PFSK-1 (cell line): ENCODE results near the gene HS3ST3A1.
A peak's percentile ranks its signal among the peaks of the same experiment; 100 is the strongest.

Experiments used
- FOXP2 ChIP-seq: optimal IDR thresholded peaks from 2 replicates; pipeline ENCODE3; 2011; ENCODE audit warnings: borderline replicate concordance, control low read depth, inconsistent platforms; ENCODE audit not compliant: insufficient read depth; ENCODE audit errors: extremely low read length, extremely low read depth
- POLR2AphosphoS5 ChIP-seq: IDR thresholded peaks from 2 replicates; pipeline ENCODE4 v1.6.1; 2012; ENCODE audit warnings: low read depth, mild to moderate bottlenecking, control low read depth, low read length, moderate library complexity
- SIN3A ChIP-seq: IDR thresholded peaks from 2 replicates; pipeline ENCODE4 v1.6.1; 2012; ENCODE audit warnings: mild to moderate bottlenecking, low read length, moderate library complexity, borderline replicate concordance; ENCODE audit not compliant: insufficient read depth
- TAF1 ChIP-seq: IDR thresholded peaks from 2 replicates; pipeline ENCODE4 v1.6.1; 2012; ENCODE audit warnings: low read length, control low read depth, borderline replicate concordance; ENCODE audit not compliant: insufficient read depth
- TF ChIP-seq, protein P1 (sequence below), 2 experiments: IDR thresholded peaks; 2 replicates each; pipeline versions ENCODE4 v1.6.1 to v1.8.0; 2011 to 2012; ENCODE audit warnings: low read depth in 2 of 2, low read length in 2 of 2, control low read depth in 1 of 2, inconsistent platforms in 1 of 2, mild to moderate bottlenecking in 1 of 2, moderate library complexity in 1 of 2; ENCODE audit not compliant: insufficient read depth in 1 of 2

HS3ST3A1 gene

DNA sequence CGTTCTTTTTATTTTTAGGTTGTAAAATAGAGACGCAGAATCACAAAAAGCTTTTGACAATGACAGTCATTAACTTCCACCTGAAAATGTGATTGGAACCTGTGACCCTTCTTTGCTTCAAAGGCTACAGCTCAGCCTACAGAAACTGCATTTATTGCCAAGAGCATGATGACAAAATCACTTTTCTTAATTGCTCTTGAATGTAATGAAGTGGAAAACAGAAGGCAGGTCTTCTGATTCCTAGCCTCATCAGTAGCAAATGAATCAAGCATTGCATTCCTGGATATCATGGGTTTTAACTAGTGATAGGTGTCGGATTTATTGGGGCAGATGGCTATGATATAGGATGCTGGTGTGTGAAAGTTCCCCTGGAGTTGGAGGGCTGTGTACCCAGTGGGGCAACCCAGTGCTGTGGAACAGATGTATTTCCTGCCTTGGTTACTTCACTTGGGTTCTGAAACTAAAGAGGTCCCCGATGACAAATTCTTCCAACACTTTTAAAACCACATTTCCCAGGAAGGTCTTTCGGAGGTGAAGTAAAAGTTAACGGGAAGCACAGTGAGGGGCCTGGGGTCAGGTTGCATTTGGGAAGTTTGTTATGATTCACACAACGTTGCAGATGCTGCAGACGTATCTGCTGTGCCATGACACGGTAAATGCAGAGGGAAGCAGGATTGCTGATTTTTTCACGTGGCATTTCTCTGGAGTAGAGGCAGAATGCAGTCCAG is 127.5 kb downstream of the HS3ST3A1 start:
- TF ChIP-seq, protein P1, sequence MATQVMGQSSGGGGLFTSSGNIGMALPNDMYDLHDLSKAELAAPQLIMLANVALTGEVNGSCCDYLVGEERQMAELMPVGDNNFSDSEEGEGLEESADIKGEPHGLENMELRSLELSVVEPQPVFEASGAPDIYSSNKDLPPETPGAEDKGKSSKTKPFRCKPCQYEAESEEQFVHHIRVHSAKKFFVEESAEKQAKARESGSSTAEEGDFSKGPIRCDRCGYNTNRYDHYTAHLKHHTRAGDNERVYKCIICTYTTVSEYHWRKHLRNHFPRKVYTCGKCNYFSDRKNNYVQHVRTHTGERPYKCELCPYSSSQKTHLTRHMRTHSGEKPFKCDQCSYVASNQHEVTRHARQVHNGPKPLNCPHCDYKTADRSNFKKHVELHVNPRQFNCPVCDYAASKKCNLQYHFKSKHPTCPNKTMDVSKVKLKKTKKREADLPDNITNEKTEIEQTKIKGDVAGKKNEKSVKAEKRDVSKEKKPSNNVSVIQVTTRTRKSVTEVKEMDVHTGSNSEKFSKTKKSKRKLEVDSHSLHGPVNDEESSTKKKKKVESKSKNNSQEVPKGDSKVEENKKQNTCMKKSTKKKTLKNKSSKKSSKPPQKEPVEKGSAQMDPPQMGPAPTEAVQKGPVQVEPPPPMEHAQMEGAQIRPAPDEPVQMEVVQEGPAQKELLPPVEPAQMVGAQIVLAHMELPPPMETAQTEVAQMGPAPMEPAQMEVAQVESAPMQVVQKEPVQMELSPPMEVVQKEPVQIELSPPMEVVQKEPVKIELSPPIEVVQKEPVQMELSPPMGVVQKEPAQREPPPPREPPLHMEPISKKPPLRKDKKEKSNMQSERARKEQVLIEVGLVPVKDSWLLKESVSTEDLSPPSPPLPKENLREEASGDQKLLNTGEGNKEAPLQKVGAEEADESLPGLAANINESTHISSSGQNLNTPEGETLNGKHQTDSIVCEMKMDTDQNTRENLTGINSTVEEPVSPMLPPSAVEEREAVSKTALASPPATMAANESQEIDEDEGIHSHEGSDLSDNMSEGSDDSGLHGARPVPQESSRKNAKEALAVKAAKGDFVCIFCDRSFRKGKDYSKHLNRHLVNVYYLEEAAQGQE (IDR thresholded peaks at IDR 0.05; ENCODE audit: insufficient read depth in 1 of 2, low read depth in 2 of 2, low read length in 2 of 2) = no peak
- no peak for TF ChIP-seq POLR2AphosphoS5

DNA sequence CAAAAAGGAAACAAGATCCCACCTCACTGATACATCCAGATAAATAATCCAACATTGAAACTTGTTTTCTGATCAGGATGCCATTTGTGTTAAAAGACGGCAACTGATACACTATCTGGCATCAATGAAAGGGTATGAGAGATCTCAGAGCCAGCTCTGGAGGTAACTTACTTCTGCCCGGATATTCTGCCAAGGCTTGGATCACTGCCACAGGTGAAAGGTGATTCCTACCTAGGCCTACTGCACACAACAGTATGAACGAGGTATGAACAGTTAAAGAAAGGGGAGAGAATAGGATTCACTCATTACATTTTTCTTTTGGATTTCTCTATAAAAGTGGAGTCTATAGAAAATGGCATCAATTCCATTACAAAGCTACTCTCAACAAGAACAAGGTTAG is 136.1 kb downstream of the HS3ST3A1 start:
- TF ChIP-seq TAF1 (no peak), SIN3A (no peak), FOXP2 (no peak), POLR2AphosphoS5 (no peak)
- TF ChIP-seq, protein P1 (IDR thresholded peaks at IDR 0.05; ENCODE audit: insufficient read depth in 1 of 2, low read depth in 2 of 2, low read length in 2 of 2) = no peak

DNA sequence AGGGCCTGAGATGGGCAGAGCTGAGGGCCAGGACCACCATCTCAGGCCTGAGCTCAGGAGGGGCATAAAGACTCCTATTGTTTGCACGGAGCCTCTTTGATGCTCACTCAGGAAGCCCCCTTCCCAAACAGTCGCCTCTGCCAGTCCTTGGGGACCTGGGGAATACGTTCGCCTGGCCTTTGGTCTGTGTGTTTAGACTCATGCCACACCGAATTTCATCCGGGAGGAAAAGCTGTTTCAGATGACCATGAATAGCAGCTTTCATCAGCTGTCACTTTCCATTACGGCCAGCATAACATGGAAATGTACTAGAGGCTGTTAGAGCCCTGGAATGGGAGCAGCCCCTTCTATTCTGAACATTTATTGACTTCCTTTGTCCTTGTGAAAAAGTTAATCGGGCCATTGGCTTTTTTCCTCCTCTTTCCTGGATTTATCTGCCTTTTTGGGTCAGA is 139.0 kb downstream of the HS3ST3A1 start:
- TF ChIP-seq POLR2AphosphoS5 (no peak), TAF1 (no peak), SIN3A (no peak), FOXP2 (no peak)
- TF ChIP-seq, protein P1 (IDR thresholded peaks at IDR 0.05; ENCODE audit: insufficient read depth in 1 of 2, low read depth in 2 of 2, low read length in 2 of 2) = no peak

DNA sequence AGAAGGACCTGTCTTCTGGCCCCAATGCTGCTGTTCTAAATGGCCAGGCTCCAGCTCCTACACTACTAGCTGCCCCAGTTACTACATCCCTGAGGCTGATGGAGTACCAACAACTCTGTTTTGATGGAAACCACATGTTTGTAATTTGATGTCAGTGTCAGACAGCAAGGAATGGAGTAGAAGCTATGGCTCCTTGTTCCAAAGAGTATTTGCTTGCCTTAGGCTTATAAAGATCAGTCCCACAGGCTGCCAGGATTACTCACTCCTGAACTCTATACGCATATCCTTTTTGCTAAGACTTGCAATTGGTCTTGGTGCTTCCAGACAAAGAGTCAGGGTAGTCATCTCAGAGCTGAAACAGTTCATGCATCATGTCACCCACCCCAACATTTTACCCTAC is 139.6 kb downstream of the HS3ST3A1 start:
- no peak for TF ChIP-seq TAF1
- peak; percentile 44; the same call in 1 of the 2 replicates for TF ChIP-seq SIN3A
- no peak for TF ChIP-seq POLR2AphosphoS5

DNA sequence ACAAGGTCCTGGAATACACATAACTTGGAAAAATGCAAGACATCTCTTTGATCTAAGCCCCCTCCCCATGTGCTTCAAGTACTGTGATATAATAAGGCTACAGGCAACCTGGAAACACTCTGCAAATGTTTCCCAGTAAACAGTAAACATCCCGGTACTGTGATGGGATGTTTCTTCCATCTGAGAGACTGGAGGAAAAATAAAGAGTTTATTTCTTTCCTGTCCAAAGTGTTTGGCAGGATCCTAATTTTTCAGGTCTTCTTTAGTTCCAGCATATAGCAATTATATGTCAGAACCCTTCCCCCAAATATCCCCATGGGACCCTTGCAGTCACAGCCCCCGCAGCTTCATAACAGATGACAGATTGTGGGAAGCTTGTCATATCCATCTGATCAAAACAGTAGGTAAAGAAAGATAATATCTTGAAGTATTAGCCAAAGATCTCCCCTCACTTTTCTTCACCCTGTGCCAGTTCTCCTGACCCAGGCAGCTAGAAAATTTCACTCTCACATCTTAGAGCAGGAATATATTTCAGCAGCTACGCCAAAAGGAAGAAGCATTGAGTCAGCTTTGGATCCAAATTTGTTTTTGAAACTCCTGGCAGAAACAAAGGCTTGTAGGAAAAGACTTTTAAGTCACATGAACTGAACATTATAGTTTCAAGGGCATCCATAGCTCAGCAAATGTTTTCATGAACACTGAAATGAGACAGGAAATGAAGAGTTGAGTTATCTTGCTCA is 141.3 kb downstream of the HS3ST3A1 start:
- TF ChIP-seq, protein P1 (IDR thresholded peaks at IDR 0.05; ENCODE audit: insufficient read depth in 1 of 2, low read depth in 2 of 2, low read length in 2 of 2) = no peak
- TF ChIP-seq FOXP2 (no peak), SIN3A (no peak), POLR2AphosphoS5 (no peak), TAF1 (no peak)
